AG09319 (cell line): ENCODE data around the gene WASF3.

Source experiments
- DNase-seq: peaks from one replicate; pipeline ENCODE4 v3.0.0-alpha.2; 2010; ENCODE audit warnings: low read depth; ENCODE audit errors: extremely low read depth
- CTCF ChIP-seq: IDR thresholded peaks from 2 replicates; pipeline ENCODE4 v1.5.1; 2011; ENCODE audit warnings: low read depth, mild to moderate bottlenecking, inconsistent platforms, low read length, moderate library complexity

Gene WASF3

GRCh38 chr13:26557393-26558073 lies at the start of gene WASF3:
WASF3 (plus strand) TSS chr13:26557683; CDS start chr13:26642271, 84,588 bp downstream.
- peak; percentile 74 for DNase-seq
- TF ChIP-seq CTCF: no peak

GRCh38 chr13:26508885-26509284 lies 48.6 kb upstream of the WASF3 start:
- no peak for TF ChIP-seq CTCF
- DNase-seq: peak; percentile 82

- DNase-seq: no peak
- no peak for TF ChIP-seq CTCF
Observed at GRCh38 chr13:26509491-26509890, 48.0 kb upstream of the WASF3 start.

GRCh38 chr13:26513931-26514330 lies 43.6 kb upstream of the WASF3 start:
- DNase-seq: no peak
- no peak for TF ChIP-seq CTCF

- no peak for DNase-seq
- no peak for TF ChIP-seq CTCF
Observed at GRCh38 chr13:26515721-26516120, 41.8 kb upstream of the WASF3 start.

GRCh38 chr13:26517936-26518335 lies 39.5 kb upstream of the WASF3 start:
- DNase-seq: no peak
- no peak for TF ChIP-seq CTCF

- DNase-seq: no peak
- TF ChIP-seq CTCF: no peak
Observed at GRCh38 chr13:26518451-26518959, 39.0 kb upstream of the WASF3 start.
